Dermis microvascular lymphatic vessel endothelial cell (primary cell): Measurements from ENCODE around the gene UBTD2. TPM values are rescaled to one million over a fixed set of nuclear protein-coding genes. Genes with fewer than 3 reads are reported as not detected.
"Not testable (repeated sequence)": the region's sequence is repeated elsewhere in the genome, so short reads cannot be mapped to it uniquely, and the experiment has no call there.

Source experiments
- DNase-seq, 2 donors: peaks; one replicate each; pipeline versions ENCODE4 v3.0.0 to v3.0.0-alpha.2; 2010; ENCODE audit warnings: low read depth in 2 of 2
- total RNA-seq: library from RNA; depleted of rRNA; stranded (reverse); fragments of >200 nt; gene quantifications from 2 replicates; pipeline ENCODE4 v1.2.1, GENCODE V29; 2014

UBTD2 gene, protein sequence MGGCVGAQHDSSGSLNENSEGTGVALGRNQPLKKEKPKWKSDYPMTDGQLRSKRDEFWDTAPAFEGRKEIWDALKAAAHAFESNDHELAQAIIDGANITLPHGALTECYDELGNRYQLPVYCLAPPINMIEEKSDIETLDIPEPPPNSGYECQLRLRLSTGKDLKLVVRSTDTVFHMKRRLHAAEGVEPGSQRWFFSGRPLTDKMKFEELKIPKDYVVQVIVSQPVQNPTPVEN
- total RNA-seq = 15.7 and 18.3 TPM in 2 replicates

DNA sequence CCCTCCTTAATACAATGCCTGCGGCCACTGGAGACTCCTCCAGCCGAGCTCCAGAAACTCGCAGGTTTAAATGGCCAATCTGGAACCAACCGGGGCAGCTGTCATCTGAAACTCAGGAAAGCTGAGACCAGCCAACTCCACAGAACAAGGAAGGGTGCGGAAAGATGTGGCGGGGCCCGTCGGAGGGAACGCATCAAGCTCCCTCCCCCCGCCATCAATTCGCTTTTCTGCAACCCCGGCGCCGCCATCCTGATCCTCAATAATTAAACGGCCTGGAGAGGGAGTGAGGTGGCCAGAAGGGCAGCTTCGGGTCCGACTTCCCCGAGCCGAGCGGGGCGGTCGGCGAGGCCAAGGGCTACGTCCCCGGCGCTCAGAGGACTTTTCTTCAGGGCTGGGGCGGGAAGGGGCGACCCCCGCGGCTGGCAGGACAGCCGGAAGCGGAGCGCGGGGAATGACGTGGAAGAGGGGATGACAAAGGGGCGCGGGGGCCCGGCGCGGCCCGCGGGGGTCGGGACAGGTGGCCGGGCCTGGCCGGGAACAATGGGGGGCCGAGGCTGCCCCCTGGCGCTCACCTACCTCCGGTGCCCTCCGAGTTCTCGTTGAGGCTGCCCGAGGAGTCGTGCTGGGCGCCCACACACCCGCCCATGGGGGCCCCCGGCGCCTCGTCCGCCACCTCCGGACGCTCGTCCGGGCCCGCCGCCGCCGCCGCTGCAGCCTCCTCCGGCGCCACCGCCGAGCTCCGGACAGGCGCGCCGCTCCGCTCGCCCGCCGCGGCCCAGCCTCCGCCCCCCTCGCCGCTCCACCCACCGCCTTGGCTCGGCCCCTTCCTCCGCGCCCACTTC lies at the start of gene UBTD2:
TSS of gene UBTD2 (minus strand) at position 745 of the 842 bp plus-strand sequence. CDS start at position 646, 99 bp downstream.
- peak in 1 of 2 donors; percentile 82 for DNase-seq

DNA sequence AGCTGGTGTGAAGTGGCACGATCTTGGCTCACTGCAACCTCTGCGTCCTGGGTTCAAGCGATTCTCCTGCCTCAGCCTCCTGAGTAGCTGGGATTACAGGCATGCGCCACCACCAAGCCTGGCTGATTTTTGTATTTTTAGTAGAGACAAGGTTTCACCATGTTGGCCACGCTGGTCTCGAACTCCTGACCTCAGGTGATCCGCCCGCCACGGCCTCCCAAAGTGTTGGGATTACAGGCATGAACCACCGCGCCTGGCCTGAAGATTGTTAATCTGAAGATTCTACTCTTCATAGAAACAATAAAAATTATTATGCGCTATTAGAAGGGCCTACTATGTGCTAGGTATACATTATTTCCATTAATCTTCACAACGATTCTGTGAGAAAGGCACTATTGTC lies 43.3 kb upstream of the UBTD2 start:
- DNase-seq = not testable (repeated sequence)

DNA sequence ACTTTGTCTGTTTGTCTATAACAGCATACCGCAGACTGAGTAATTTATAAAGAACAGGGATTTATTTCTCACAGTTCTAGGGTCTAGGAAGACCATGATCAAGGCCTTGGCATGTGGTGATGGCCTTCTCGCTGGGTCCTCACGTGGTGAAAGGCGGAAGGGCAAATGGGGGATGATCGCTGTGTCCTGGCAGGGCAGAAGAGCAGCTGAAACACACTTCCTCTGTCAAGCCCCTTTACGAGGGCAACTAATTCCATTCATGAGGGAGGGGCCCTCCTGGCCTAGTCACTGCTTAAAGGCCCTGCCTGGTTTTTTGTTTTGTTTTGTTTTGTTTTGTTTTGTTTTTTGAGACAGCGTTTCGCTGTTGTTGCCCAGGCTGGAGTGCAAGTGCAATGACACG lies 41.9 kb upstream of the UBTD2 start:
- no peak for DNase-seq

DNA sequence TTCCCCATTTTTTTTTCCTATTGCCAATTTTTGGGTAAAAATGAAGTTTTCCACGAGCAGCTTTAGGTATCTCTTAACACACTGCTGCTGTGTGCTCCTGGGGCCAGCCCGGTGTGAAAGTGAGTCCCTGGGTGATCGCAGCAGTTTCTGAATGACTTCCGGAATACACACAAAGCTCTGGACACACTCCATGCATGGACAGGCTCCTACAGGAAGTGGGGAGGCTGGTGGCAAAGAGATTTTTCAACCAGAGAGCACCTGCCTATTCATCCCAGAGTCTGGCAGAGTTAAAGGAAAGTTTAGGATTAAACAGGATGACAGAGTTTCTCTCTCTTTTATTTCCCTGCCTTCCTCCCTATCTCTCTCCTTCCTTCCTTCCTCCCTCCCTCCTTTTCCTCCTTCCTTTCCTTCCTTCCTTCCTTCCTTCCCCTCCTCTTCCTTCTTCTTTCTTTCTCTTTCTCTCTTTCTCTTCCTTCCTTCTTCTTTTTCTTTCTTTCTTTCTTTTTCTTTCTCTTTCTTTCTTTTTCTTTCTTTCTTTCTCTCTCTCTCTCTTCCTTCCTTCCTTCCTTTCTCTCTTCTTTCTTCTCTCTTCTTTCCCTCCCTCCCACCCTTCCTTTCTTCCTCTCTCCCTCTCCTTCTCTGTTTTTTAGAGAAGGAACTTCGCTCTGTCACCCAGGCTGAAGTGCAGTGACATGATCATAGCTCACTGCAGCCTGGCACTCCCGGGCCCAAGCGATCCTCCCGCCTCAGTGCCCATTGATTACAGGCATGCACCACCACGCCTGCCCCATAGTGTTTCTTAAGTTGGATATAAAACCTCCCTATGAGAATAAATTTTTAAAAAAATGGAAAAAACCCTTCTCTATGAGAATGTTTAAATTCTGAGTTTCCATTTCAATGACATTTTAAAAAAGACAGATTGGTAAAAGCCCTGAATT lies 38.7 kb upstream of the UBTD2 start:
- peak; percentile 41 to 76 for DNase-seq

DNA sequence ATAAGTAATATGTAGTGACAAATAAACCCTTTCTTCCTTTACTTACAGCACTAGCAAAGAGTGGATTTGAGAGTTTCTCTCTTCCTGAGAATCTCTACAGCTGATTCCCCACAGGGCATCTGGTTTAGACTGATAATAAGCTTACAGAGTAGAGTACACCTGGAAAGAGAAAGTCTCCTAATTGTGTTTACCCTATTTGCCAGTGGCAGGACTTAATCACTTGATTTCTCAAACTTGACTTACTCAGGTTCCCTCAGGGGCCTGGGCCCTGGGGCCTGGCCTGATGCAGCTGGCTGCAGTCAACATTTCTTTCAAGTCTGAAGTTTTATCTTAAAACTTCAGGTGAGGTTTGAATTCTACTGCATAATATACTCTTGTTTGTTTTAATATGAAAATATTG lies 38.0 kb upstream of the UBTD2 start:
- no peak for DNase-seq

DNA sequence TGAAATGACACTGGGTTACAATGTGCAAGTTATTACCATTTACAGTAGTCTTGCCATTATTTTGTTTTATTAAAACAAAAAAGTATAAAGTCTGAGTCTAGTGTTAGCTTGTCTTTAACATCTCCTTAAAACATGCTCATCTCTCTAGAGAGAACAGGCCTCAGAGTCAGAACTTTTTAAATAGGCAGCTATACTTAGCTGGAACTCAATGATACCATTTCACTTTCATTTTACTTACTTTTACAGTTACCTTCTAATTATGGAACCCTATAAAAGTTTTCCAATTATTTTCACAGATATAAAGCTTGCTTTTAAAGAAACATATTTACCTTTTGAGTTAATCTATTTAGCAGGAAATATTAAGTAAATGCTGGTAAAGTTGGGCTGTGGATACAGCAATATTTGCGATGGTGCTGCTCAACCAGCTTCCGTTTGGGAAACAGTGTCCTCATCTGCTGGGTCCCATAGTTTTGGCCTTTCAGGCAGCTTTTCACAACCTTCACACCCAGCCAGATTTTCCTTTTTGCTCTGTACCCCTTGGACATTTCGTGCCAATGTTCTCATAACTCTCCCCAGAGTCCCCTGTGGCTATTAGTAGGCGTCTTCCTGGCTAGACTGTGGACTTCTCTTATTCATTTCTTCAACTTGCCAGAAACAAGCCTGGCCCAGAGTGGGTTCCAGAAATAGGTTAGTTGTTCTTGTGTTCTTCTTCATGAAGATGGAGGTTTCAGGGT lies 36.3 kb upstream of the UBTD2 start:
- no peak for DNase-seq

DNA sequence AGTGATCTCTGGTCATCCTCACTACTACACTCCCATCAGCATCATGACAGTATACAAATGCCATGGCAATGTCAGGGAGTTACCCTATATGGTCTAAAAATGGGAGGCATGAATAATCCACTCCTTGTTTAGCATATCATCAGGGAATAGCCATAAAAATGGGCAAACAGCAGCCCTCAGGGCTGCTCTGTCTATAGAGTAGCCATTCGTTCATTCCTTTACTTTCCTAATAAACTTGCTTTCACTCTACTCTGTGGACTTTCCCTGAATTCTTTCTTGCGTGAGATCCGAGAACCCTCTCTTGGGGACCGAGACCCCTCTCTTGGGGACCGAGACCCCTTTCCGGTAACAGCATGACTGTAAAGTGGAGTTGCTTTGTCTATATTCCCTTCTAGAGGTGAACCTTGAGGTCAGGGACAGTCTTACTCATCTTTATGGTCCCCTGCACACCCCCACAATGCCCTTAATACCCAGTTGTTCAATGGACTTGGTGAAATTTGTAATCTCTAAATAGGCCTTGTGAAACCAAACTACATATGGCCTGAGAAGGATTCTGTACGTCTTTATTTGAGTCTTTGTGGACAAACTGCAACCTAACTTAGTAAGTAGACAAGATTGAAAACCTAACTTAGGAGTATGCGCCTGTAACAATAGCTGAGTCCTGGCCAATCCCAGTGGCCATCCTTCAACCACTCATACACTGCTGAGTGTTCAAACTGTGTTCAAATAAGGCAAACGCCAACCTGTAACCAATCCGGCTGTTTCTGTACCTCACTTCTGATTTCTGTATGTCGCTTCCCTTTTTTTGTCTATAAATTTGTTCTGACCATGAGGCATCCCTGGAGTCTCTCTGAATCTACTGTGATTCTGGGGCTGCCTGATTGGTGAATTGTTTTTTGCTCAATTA lies 32.3 kb upstream of the UBTD2 start:
- DNase-seq = no peak

DNA sequence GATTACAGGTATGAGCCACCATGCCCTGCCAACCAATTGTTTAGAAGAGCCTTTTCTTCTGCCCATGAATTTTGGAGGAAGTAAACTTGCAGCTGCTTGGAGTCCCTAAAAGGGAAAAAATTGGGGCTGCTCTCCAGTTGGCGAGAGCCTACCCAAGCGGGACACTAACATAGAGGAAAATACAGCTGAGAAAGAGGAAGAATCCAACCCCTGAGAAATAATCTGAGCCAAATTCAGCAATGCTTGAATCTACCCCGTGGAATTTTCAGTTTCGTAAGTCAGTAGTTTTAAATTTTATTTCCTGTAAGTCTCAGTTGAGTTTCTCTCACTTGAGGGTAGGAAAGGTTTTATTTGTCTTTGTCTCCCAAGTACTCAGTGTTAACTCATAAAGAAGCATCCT lies 30.4 kb upstream of the UBTD2 start:
- no peak for DNase-seq

DNA sequence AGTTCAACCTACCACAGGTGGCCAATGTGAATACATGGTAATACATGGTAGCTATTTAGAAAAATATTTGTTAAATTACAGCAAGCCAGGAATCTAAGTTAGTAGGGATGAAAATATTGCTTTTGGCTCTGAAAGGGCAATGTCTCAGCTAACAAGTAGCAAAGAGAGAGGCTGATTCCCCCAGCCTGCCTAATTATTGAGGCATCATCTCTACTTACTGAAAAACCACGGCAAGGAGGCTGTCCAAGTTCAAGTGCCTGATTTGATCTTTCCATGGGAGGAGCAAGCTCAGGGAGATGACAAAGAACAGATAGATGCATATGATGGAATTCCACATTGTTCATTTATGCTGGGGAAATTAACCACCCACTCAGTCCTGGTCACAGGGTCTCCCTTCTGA lies 28.7 kb upstream of the UBTD2 start:
- no peak for DNase-seq

DNA sequence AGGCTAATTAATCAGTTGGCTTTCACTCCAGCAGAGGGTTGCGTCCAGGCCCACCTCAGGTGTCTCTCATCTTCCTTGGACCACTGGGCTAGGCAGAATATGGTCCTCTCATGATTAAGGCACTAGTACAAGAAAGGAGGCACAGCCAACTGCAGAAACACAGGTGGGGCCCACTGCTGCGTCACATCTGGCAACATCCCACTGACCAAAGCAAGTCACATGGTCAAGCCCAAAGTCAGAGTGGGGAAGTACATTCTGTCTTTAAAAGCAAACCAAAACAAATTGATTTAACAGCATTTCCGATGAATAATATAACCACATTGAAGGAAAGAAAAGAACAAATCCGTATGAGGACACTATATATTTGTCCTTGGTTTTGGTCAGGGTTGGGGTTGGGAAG lies 28.0 kb upstream of the UBTD2 start:
- DNase-seq = no peak

DNA sequence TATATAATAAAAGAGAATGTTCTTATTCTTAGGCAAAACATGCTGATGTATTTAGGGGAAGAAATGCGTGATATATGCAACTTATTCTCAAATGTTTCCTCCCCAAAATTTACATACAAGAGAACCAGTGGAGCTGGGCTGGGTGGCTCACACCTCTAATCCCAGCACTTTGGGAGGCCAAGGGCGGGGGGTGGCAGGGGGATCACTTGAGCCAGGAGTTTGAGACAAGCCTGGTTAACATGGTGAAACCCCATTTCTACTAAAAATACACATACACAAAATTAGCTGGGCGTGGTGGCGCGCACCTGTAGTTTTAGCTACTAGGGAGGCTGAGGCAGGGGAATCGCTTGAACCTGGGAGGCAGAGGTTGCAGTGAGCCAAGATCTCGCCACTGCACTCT lies 27.5 kb upstream of the UBTD2 start:
- no peak for DNase-seq

DNA sequence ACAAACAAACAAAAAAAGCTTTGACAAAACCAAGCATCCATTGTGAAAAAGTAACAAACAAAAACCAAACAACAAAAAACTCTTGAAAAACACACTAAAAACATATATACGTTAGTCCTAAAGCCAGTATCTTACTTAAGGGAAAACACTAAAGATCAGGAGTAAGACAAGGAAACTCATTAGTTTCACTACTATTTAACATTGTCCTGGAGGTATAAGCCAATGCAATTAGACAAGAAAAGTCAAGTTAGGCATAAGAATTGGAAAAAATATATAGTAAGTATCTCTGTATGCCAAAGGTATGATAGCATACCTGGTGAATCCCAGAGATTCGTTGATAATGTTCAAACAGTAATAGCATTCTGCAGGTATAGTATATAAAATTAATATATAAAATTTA lies 21.8 kb upstream of the UBTD2 start:
- DNase-seq = no peak

DNA sequence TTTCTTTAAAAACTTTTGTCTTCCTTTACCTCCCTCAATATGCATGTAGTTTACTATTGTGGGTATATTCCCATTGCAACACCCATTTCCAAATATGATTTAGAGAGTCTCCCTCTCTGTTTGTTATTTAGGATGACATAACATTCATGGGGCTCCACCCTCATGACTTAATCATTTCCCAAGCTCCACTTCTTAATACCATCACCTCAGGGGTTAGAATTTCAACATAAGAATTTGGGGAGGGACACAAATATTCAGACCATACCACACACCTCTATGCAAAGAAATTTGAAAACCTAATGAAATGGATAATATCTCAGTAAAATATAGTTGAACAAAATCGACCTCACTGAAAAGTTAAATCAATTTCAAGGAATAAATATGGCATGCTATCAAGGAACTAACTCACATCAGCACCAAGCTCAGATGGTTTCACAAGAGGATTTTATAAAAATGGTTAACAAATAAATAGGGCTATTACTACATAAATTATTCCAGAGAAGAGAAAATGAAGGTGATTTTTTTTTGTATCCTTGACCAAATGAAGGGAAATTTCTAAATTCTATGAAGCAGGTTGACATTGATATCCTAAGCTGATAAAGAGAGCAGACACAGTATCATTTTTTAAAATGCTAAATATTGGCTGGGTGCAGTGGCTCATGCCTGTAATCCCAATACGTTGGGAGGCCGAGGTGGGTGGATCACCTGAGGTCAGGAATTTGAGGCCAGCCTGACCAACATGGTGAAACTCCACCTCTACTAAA lies 20.2 kb upstream of the UBTD2 start:
- DNase-seq = no peak

DNA sequence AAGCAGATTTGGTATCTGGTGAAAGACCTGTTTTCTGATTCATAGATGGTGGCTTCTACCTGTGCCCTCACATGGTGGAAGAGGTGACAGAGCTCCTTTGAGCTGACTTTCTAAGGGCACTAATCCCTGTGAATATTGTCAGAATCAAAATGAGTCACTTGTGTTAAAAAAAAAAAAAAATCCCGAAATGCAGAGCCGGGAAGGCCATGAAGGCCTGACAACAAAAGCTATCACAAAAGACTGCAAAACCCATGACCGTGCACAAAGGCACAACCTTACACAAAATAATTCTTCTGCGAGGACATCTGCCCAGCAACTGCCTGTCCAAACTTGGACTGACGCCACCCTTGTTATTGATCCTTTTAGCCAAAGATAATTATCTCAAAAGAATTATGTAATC lies 19.6 kb upstream of the UBTD2 start:
- no peak for DNase-seq

DNA sequence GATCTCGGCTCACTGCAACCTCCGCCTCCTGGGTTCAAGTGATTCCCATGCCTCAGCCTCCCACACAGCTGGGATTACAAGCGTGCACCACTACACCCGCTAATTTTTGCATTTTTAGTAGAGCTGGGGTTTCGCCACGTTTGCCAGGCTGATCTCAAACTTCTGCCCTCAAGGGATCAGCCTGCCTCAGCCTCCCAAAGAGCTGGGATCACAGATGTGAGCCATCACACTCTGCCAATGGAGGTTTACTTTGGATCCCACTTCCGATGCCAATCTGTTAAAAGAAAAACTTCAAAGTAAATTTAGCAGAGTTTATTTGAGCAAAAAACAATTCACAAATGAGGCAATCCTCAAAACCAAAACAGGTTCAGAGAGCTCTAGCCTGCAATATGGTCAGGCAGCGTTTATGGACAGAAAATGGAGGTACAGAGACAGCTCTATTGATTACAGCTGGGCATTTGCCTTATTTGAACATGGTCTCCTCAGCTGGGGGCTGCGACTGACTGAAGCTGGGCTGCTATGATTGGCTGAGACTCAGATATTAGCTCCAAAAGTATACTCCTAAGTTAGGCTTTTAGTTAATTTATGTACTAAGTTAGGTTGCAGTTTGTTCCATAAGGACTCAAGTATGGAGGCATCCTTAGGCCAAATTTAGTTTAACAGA lies 18.6 kb upstream of the UBTD2 start:
- no peak for DNase-seq

DNA sequence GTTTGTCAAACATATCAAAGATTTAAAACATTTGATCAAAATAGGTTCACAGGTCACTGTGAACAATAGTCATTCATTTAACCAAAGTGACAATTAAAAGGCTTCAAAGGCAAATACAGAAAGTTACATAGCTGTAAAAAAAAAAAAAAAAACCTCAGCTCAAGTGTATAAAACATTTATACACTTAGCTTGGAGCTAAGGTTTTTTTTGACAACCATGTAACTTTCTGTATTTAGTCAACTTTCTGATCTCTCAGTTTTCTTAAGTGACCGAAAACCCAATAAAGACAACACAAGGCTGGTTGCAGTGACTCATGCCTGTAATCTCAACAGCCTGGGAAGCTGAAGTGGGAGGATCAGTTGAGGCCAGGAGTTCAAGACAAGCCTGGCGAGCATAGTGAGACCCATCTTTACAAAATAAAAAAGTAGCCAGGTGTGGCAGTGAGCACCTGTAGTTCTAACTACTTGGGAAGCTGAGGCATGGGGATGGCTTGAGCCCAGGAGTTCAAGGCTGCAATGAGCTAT lies 16.4 kb upstream of the UBTD2 start:
- no peak for DNase-seq

DNA sequence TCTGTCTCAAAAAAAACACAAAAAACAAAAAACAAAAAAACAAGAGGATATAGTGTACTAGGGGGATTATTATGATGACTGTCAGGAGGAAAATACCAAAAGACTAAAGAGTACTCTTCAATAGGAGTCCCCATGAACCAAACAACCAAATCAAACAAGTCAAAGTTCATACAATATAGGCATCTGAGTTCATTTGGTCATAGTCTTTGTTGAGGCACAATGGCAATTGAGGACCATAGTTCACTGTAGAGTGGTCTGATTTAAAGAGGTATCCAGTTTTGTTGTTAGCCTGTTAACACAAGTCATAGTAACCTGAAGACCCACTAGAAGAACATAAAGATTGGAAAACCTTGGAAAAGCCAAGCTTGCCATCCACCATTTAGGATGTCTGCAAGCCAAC lies 11.3 kb upstream of the UBTD2 start:
- DNase-seq = no peak

DNA sequence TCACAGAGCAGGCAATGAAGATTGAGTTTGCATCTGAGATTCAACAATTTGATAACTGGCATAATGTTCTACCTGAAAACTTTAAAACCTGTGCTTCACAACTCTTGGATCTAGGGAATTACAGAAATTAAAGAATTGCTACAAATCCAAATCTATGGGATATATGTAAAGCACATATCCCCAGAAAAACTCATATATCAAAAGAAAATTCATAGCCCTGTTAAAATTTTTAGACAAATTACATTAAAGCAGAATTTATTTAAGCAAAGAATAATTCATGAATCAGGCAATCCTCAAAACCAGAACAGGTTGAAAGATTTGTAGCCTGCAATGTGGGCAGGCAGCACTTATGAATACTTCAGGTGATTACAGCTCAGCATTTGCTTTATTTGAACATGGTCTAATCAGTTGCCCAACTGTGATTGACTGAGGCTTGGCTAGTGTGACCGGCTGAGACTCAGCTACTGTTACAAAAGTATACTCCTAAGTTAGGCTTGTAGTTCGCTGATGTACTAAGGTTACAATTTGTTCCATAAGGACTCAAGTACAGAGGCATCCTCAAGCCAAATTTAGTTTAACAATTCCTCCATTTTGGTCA lies 10.3 kb upstream of the UBTD2 start:
- DNase-seq = no peak
